Inferior parietal cortex (tissue), 1 donor: ENCODE data around the gene NUMB.

Source experiments
- DNase-seq: peaks from one replicate; pipeline ENCODE4 v3.0.0-alpha.2; 2016; ENCODE audit errors: extremely low spot score

NUMB gene

DNA sequence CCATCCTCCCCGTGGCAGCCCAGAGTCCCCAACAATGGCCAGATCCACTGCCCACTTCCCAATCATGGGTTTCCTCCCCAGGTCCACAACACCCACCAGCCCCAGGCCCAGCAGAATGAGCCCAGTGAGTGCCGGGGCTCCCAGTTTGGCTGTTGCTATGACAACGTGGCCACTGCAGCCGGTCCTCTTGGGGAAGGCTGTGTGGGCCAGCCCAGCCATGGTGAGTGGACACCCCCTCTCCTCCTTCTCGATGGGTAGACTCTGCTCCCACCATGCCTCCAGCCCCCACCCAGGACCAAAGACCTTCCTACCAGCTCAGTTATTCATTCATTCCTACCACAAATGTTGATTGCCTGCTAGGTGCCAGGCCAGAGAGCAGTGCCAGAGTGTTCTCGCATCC is 197.3 kb downstream of the NUMB start:
- DNase-seq = no peak

DNA sequence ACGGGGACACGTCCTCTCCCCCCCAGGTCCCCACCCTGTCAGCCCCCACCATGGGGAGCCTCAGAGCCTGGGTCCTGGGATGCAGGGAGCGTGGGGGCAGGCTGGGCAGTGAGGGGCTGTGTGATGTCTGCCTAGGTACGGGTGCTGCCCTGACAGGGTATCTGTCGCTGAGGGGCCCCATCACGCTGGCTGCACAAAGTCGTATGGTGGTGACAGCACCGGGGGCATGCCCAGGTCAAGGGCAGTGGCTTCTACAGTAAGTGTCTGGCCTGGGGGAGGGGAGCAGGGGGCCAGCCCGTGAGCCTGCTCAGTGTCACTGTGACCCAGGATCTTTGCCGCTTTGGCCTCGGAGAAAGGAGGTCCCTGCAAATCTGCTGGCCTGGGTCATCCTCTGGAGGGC is 197.8 kb downstream of the NUMB start:
- DNase-seq = no peak

DNA sequence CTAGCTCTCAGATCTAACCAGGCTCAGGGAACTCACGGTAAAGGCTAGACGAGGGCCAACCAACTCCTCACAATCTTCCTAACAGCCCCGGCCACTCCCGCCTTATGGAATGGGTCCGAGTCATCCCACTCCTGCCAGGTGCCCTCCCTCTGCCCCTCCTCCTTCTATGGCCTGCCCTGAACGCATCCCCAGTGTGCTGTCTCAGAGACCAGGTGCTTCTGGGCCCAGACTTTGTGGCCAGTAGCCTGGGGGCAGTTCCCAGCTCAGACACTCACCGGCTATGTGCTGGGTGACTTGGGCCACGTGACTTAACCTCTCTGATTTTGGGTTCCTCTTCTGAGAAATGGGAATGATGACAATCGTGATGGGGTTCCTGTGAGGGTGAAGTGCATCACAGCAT is 198.5 kb downstream of the NUMB start:
- DNase-seq = no peak

DNA sequence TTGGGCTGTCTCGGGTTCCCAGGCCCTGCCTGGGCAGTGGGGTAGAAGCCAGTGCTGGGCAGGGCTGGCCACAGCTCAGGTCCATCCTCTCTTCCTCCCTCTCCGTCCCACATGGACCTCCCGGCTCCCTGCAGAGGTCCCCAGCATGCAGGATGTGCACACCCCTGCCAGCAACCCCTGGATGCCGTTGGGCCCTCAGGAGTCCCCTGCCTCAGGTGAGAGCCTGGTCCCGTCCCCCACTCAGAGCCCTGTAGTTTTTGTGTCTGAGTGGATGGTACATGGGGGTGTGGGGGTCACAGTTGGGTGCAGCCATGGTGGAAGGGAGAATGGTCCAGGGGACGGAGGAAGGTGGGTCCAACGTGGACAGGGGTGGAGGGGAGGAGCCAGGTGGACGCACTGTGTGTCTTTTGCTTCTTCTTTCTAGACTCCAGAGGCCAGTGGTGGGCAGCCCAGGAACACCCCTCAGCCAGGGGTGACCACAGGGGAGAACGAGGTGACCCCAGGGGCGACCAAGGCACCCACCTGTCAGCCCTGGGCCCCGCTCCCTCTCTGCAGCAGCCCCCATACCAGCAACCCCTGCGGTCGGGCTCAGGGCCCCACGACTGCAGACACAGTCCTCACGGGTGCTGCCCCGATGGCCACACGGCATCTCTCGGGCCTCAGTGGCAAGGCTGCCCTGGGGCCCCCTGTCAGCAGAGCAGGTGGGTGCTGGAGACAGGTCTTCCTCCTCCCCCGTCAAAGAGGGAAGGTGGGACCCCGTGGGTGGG is 199.3 kb downstream of the NUMB start:
- no peak for DNase-seq

DNA sequence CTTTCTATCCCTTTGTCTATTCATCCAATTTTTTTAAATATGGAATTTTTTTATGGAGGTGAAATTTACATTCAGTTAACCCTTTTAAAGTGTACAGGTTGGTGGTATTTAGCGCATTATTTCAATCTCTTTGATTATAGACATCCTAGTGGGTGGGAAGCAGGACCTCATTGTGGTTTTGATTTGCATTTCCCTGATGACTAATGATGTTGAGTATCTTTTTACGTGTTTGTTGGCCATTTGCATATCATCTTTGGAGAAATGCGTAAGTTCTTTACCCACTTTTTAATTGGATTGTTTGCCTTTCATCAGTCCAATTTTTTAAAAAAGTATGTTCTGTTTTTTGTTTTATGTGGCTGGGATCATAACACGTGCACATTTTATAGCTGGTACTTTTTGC is 200.3 kb downstream of the NUMB start:
- no peak for DNase-seq

DNA sequence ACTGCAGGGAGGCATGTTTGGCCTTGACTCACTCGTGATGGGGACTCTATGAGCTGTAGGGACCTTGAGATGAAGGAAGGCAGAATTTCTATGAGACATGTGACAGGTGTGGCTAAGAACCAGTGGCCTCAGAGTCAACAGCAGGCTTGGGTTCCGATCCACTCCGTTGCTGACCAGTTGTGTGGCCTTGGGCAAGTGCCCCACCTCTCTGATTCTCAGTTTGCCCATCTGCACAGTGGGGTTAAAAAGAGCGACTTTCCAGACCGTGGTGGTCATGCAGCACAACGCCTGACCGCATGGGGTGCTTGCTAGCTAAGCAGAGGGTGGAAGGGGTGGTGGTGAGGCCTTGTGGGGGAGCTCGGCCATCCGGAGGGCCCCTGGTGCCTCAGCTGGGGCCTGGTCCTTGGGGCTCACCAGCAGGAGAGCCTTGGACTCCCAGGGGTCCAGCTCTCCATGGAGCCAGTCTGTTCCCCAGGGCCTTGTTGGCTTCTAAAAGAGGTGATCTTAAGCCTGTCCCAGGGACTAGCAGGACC is 202.6 kb downstream of the NUMB start:
- no peak for DNase-seq

DNA sequence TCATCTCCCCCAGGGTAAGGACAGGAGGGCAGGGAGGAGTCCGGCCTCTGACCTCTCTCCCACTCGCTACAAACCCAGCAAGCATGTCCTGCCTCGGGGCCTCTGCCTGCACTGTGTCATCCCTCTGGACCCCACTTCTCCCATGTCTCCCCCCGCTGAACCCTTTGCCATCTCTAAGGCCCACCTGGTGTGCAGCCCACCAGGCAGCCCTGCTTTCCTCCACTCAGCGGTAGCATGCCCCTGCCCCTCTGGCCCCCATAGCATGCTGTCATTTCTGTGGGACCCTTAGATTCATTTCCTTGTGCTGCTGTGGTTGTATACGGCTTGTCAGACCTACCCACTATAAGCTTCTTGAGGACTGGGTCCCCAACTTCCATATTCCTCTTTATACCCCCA is 203.3 kb downstream of the NUMB start:
- no peak for DNase-seq

DNA sequence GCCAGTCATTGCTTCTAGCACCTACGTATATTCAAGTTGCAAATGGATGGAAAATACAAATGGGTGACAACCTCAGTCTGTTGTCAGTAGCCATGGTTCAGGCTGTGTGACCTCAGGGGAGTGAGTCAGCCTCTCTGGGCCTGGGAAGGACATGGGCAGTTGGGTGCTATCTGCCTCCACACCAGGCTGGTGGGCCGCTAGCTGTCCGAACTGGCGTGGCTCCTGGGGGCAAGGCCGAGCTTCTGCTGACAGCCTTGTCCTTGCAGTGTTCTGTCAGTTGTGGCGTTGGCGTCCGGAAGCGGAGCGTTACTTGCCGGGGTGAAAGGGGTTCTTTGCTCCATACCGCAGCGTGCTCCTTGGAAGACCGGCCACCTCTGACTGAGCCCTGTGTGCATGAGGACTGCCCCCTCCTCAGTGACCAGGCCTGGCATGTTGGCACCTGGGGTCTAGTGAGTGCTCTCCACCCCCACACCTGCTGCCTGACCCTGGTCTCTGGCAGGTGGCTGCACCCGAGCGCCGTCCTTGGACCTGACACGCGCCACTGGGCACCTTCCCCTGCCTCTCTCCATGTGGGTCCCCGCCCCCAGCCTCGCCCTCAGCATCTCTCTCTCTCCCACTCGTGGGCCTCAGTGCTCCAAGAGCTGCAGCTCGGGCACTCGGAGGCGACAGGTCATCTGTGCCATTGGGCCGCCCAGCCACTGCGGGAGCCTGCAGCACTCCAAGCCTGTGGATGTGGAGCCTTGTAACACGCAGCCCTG is 203.9 kb downstream of the NUMB start:
- DNase-seq = no peak

DNA sequence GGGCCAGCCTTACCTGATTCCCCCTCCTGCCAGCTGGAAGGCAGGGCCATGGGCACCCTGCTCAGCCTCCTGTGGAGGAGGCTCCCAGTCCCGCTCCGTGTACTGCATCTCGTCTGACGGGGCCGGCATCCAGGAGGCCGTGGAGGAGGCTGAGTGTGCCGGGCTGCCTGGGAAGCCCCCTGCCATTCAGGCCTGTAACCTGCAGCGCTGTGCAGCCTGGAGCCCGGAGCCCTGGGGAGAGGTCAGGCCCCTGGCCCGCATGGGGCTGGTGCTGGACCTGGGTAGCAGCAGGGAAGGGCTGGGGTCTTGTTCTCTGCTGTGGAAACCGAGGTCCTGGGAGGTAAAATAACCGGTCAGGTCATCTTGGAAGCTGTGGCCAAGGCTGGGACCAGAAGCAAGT is 204.6 kb downstream of the NUMB start:
- DNase-seq = no peak

DNA sequence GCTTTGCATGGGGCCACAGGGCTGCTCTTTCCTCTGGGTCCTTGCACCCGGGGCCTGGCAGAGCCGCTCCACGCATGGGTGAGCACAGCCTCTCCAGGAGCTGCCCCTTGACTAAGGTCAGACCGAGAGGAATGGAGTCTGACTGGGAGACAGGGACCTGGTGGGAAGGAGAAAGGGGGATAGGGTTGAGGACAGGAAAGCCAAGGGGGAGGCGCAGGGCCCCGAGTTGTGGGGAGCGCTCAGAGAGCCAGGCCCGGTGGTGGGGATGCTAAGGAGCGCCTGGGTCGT is 205.1 kb downstream of the NUMB start:
- DNase-seq = no peak

DNA sequence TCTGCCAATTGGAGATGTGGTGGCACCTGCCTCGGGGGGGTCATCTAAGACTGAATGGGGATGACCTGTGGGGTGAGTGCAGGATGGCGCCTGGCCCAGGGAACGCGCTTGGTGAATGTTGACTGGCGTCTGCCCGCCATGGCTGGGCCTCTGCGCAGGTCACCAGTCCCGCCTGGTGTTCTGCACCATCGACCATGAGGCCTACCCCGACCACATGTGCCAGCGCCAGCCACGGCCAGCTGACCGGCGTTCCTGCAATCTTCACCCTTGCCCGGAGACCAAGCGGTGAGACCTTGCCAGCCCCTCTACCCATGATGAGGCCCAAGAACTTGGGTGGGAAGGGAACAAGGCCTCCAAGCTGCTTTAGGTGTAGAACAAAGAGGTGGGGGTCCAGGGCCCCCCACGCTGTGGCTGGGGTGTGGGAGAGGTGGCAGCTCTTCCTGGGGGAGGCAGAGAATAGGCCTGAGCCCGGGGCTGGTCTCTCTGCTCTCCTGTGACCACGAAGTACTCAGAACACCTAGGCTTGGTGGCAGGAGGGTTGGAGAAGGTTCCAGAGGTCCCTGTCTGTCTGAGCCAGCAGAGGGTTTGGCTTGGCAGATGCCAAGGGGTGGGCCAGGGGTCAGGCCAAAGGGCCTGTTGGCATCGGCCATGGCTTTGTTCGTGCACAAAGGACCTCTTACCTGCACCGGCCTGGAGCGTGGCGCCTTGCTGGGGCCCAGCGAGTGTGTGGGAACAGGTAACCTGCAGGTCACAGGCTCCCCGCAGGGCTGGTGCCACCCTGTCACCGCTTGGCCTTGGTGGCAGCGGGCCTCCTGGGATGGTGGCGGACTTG is 205.6 kb downstream of the NUMB start:
- DNase-seq = no peak

DNA sequence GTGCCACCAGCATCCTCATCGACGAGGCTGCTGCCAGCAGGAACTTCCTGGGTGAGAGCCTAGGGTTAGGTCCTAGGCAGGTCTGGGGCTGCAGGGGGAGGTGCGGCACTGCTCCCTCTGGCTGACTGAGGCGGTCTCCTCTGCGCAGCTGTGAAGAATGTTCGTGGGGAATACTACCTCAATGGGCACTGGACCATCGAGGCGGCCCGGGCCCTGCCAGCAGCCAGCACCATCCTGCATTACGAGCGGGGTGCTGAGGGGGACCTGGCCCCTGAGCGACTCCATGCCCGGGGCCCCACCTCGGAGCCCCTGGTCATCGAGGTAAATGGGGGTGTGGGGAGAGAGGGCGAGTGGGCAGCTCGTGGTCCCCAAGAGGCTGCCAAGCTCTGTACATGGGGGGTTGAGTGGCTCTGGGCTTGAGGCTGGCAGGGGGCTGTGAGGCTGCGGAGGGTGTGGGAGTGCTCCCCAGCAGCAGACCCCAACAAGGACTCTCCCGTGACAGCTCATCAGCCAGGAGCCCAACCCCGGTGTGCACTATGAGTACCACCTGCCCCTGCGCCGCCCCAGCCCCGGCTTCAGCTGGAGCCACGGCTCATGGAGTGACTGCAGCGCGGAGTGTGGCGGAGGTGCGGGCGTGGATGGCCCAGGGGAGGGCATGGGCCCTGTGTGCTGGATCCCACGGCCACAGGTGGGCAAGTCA is 206.7 kb downstream of the NUMB start:
- DNase-seq = no peak

DNA sequence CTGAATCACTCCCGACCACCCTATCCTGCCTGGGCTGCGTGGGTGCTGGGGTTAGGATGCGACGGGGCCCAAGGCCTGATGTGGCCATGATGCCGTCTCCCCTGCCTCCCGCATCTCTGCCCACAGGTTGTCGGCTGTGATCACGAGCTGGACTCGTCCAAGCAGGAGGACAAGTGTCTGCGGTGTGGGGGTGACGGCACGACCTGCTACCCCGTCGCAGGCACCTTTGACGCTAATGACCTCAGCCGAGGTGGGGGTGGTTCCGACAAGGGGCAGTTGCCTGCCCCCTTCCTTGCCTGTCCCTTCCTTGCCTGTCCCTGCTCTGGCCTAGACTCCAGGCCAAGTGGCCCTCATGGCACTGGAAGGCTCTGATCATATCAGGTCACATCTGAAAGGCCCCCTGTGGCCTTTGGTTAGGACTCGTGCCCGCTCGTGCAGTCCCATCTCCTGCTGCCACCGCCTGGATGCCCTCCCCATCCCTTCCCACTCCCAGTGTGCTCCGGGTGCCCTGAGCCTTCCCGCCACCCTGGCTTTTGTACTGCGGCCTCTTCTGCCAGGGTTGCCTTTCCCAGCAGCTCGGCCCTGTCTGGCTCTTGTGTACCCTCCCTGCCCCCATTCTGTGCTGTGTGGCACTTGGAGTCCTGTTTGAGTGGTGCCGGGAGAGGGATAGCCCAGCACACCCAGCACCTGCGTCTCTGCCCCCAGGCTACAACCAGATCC is 207.4 kb downstream of the NUMB start:
- no peak for DNase-seq

DNA sequence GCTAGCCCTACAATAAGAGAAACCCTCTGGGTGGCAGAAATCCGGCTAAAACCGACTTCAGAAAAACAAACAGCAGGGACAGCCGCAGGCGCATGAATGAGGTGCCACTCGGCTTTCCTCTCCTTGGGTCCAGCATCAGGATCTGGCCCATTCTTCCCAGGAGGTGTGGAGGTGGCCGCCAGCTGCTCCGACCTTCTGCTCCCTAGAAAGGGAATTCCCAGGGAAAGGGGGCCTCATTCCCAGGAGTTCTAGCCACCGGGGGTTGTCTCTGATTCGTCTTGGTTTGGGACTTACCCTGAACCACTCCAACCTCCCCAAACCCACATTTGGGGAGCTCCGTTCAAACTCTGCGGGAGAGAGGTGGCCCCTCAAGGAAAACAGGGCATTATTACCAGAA is 208.0 kb downstream of the NUMB start:
- no peak for DNase-seq

DNA sequence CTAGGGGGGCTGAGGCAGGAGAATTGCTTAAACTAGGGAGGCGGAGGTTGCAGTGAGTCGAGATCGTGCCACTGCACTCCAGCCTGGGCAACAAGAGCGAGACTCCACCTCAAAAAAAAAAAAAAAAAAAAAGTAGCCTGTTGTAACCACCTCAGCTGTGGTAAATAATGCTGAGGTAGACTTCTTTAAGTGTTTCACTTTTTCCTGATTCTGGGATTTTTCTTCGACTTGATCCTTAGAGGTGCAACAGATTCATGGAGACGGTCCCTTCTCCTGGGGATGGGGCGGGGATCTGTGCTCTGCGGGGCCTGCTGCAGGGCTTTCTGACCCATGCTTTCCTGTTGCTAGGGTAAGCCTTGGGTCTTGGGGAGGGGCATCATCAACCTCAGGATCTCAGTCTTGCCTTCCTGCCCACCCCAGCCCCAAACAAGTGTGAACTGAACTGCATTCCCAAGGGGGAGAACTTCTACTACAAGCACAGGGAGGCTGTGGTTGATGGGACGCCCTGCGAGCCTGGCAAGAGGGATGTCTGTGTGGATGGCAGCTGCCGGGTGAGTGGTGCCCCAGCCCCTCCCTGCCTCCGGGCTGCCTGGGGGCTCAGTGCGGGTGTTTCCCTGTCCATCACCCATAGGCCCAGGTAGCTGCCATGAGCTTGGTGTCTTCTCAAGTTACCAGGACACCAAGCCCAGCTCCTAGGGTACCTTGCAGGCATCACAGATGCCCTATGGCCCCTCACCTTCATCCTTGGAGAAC is 208.6 kb downstream of the NUMB start:
- DNase-seq = no peak

DNA sequence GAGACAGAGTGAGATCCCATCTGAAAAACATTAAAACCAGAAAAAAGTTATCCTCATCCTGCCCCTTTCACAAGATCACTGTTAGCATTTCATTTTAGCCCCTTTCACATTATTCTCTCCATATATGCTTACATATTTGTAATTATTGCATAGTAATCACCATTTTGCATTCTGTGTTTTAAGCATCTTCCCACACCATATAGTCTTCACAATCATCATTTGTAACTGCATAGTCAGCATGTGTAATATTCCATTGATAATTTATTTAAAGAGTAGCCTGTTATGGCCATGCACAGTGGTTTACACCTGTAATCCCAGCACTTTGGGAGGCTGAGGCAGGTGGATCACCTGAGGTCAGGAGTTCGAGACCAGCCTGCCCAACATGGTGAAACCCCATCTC is 209.2 kb downstream of the NUMB start:
- DNase-seq = no peak

DNA sequence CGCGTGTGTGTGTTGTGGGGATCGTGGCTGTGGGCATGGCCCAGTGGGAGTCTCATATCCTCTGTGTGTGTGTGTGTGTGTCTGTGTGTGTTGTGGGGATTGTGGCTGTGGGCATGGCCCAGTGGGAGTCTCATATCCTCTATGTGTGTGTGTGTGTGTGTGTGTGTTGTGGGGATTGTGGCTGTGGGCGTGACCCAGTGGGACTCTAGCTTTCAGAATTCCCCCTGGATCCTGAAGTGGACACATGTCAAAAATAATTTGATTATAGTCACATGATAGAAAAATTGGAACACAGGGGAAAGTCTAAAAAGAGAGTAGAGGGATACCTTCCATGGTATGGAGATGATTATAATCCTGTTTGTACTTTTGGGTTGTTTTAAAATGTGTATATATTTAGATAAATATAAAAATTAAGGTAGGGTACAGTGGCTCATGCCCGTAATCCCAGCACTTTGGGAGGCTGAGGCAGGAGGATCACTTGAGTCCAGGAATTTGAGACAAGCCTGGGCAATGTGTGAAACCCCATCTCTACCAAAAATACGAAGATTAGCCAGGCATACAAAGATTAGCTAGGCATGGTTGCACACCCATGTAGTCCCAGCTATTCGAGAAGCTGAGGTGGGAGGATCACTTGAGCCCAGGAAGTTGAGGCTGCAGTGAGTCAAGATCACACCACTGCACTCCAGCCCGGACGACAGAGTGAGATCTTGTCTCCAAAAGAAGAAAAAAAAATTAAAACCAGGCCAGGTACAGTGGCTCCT is 210.1 kb downstream of the NUMB start:
- DNase-seq = no peak

DNA sequence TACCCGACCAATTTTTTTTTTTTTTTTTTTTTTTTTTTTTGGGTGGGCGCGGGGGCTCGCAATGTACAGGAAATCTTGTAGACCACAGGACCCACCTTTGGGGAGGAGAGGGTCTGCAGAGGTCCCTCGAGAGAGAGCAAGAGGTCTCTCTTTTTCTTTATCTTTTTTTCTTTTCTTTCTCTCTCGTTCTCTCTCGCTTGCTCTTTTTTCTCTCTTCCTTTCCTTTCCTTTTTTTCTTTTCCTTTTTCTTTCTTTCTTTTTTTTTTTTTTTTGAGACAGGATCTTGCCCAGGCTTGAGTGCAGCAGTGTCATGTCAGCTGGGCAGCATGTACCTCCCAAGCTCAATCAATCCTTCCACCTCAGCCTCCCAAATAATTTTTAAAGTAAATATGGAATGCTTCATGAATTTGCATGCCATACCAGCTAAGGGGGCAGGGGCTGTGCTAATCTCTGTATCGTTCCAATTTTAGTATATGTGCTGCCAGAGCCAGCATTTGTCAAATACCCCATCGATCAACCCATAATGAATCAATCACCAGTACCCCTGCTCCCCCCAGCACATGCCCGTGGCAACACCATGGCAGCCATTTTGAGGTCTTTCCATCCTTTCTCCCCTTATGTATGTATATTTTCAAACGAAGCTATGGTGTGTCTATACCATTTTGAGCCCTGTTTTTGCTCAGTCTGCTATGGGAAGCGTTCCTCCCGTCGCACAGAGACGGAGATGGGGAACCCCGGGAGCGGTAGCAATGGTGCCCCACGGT is 211.8 kb downstream of the NUMB start:
- DNase-seq = no peak
